Nephron progenitor cell (in vitro differentiated cells): Measurements from ENCODE around the gene BBX.
A peak's percentile ranks its signal among the peaks of the same experiment; 100 is the strongest.

Experiments
- DNase-seq: peaks from one replicate; pipeline ENCODE4 v3.0.0; 2021
- H3K27ac Mint-ChIP-seq: 2 replicates; pipeline ENCODE4 v1.8.0; 2021; ENCODE audit warnings: mild to moderate bottlenecking, moderate library complexity, mixed read lengths
- H3K27me3 Mint-ChIP-seq: 2 replicates; pipeline ENCODE4 v1.8.0; 2021; ENCODE audit warnings: mild to moderate bottlenecking, low read depth, mixed read lengths; ENCODE audit not compliant: poor library complexity
- H3K36me3 Mint-ChIP-seq: 2 replicates; pipeline ENCODE4 v1.8.0; 2021; ENCODE audit warnings: low read depth, mixed read lengths
- H3K4me1 Mint-ChIP-seq: 2 replicates; pipeline ENCODE4 v1.8.0; 2021; ENCODE audit warnings: mixed read lengths
- H3K4me3 Mint-ChIP-seq: 2 replicates; pipeline ENCODE4 v1.8.0; 2021; ENCODE audit warnings: mild to moderate bottlenecking, moderate library complexity, mixed read lengths
- H3K9me3 Mint-ChIP-seq: 2 replicates; pipeline ENCODE4 v1.8.0; 2021; ENCODE audit warnings: mild to moderate bottlenecking, moderate library complexity, mixed read lengths
- CTCF ChIP-seq: fragments of 200-600 bp; sonication (generic); IDR thresholded peaks from 2 replicates; pipeline ENCODE4 v1.5.0; 2021; ENCODE audit warnings: antibody characterized with exemption

The BBX gene

GRCh38 chr3:107650788-107651187 is 128.0 kb downstream of the BBX start:
- peaks cover 7% of the 10 kb centered on the region for H3K4me1 Mint-ChIP-seq

DNA sequence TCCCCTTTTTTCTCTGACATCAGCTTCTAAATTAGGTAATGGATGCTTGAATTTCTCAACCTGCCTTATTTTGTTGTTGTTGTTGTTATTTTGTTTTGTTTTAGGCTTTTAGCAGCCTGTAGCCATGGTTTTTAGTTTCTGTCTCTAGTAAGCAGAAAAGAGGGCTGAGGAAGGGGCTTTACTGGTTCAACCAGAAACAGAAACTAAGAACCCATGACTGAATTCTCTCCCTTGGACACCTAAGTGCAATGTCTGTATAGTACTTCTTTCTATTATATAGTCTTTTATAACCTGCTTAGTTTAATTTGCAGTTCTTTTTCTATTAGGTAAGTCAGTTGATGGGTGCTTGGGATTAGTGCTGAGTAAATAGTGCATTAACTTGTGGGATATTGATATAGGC is 129.0 kb downstream of the BBX start:
- TF ChIP-seq CTCF, result no peak
- peak overlapping the region; percentile 24 for H3K27ac Mint-ChIP-seq
- peaks cover 57% of the 10 kb centered on the region for H3K36me3 Mint-ChIP-seq
- peaks cover 7% of the 10 kb centered on the region for H3K4me1 Mint-ChIP-seq
- H3K9me3 Mint-ChIP-seq, result peaks cover 22% of the 10 kb centered on the region
- no peak for DNase-seq
- H3K4me3 Mint-ChIP-seq, result no peak overlapping the region
- H3K27me3 Mint-ChIP-seq, result peaks cover 4% of the 10 kb centered on the region

More at GRCh38 chr3:107650788-107651187, 128.0 kb downstream of the BBX start:
- peak overlapping the region; percentile 77 for H3K27ac Mint-ChIP-seq
- H3K36me3 Mint-ChIP-seq, result peaks cover 54% of the 10 kb centered on the region
- TF ChIP-seq CTCF, result no peak
- peaks cover 22% of the 10 kb centered on the region for H3K9me3 Mint-ChIP-seq
- peaks cover 4% of the 10 kb centered on the region for H3K27me3 Mint-ChIP-seq
- no peak for DNase-seq
- H3K4me3 Mint-ChIP-seq, result no peak overlapping the region

- no peak overlapping the region for H3K27ac Mint-ChIP-seq
- H3K36me3 Mint-ChIP-seq, result peaks cover 34% of the 10 kb centered on the region
- DNase-seq, result no peak
- H3K27me3 Mint-ChIP-seq, result no peaks in the 10 kb centered on the region
- peaks cover 13% of the 10 kb centered on the region for H3K4me1 Mint-ChIP-seq
- H3K4me3 Mint-ChIP-seq, result no peak overlapping the region
- no peak for TF ChIP-seq CTCF
- H3K9me3 Mint-ChIP-seq, result peaks cover 15% of the 10 kb centered on the region
These were observed 131.5 kb downstream of the BBX start for GRCh38 chr3:107654218-107654617.

DNA sequence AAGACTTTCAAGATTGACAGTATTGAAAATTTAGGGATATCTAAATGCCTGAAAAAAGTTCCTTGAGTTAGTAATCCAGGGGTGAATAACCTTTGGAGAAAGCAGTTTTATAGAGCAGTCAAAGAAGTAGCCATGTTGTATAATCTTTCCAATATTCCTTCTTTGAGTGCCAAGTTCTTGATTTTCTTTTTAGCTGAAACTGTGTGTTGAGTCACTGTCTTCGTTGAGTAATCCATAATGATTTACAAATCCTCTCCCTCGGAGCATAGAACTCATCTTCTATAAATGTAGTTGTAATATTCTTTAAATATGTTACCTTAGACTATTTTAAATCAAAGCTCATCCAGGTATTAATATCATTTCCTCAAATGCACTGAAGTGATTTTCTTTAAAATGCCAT is 135.2 kb downstream of the BBX start:
- TF ChIP-seq CTCF, result no peak
- Mint-ChIP-seq H3K27me3 (no peaks in the 10 kb centered on the region), H3K9me3 (no peaks in the 10 kb centered on the region), H3K36me3 (peaks cover 15% of the 10 kb centered on the region), H3K4me3 (no peak overlapping the region), H3K4me1 (peaks cover 39% of the 10 kb centered on the region), H3K27ac (no peak overlapping the region)
- DNase-seq, result no peak

GRCh38 chr3:107660306-107660976 is 137.7 kb downstream of the BBX start:
- Mint-ChIP-seq H3K4me1 (peaks cover 38% of the 10 kb centered on the region), H3K27ac (no peak overlapping the region), H3K9me3 (no peaks in the 10 kb centered on the region), H3K36me3 (peaks cover 5% of the 10 kb centered on the region), H3K27me3 (no peaks in the 10 kb centered on the region), H3K4me3 (no peak overlapping the region)
- TF ChIP-seq CTCF, result peak; percentile 60
- no peak for DNase-seq
